ENCODE data around the gene PFN1. TPM values are rescaled to one million over a fixed set of nuclear protein-coding genes. Genes with fewer than 3 reads are reported as not detected.

PFN1 gene
- total RNA-seq (100 to 1,000 TPM; 148 to 229 (median 201) TPM), polyA plus RNA-seq (180 TPM)
- long read RNA-seq, donor 1, transcript PFN1-201 (3 exons, 1,291 nt): major isoform, 157 of 161 reads
- long read RNA-seq, donor 1, partial matches to known transcripts: 0 of 161 reads
- long read RNA-seq, donor 1, other reads (novel, unspliced or antisense): 2 of 161 reads
- long read RNA-seq, donor 2, transcript PFN1-201 (3 exons, 1,291 nt): major isoform, 101 of 109 reads
- long read RNA-seq, donor 2, partial matches to known transcripts: 0 of 109 reads
- long read RNA-seq, donor 2, other reads (novel, unspliced or antisense): 4 of 109 reads
- long read RNA-seq, donor 3, transcript PFN1-201 (3 exons, 1,291 nt): major isoform, 61 of 73 reads
- long read RNA-seq, donor 3, transcript PFN1-203 (2 exons, 1,173 nt): minor isoform, 5 of 73 reads
- long read RNA-seq, donor 3, partial matches to known transcripts: 0 of 73 reads
- long read RNA-seq, donor 3, other reads (novel, unspliced or antisense): 7 of 73 reads
- long read RNA-seq, donor 4, transcript PFN1-201 (3 exons, 1,291 nt): major isoform, 88 of 92 reads
- long read RNA-seq, donor 4, partial matches to known transcripts: 0 of 92 reads
- long read RNA-seq, donor 4, other reads (novel, unspliced or antisense): 2 of 92 reads

GRCh38 chr17:4948166-4948930 is at the start of gene PFN1:
Gene PFN1 (minus strand): TSS chr17:4948530. CDS start chr17:4948394, 136 bp downstream.
- 1% methylated on average over 59 of the region's 59 CpGs for WGBS
- peak within 1 kb of the TSS; percentile 87 for H3K4me3 ChIP-seq (ENCODE audit: low read length)
- peak; percentile 92 to 97 (median 96) for DNase-seq
- H3K27me3 ChIP-seq (ENCODE audit: control insufficient read depth, insufficient read depth): no peaks in the 10 kb centered on the region
- peaks cover 5% of the 10 kb centered on the region for H3K4me1 ChIP-seq (ENCODE audit: control insufficient read depth, insufficient read depth, low read length)
- no peaks in the 10 kb centered on the region for H3K9me3 ChIP-seq (ENCODE audit: control insufficient read depth, low read length)
- intact Hi-C loops (cut with DNase I): no loop called here
- peak within 1 kb of the TSS; percentile 96 for H3K27ac ChIP-seq (ENCODE audit: low read length)
- peak; percentile 75 to 82 for ATAC-seq

- no peaks in the 10 kb centered on the region for H3K4me1 ChIP-seq (ENCODE audit: control insufficient read depth, insufficient read depth, low read length)
- intact Hi-C loops (cut with DNase I): no loop called here
- WGBS: under 1% methylated on average over 93 of the region's 93 CpGs
- H3K9me3 ChIP-seq (ENCODE audit: control insufficient read depth, low read length): no peaks in the 10 kb centered on the region
- DNase-seq: peak; percentile 95 to 98 (median 98)
- peak within 1 kb of the TSS; percentile 94 for H3K27ac ChIP-seq (ENCODE audit: low read length)
- H3K27me3 ChIP-seq (ENCODE audit: control insufficient read depth, insufficient read depth): no peaks in the 10 kb centered on the region
- ATAC-seq: peak; percentile 93 to 94
- peak within 1 kb of the TSS; percentile 89 for H3K4me3 ChIP-seq (ENCODE audit: low read length)
These were observed 49.1 kb upstream of the PFN1 start, which contains the start of the genes INCA1 and KIF1C for GRCh38 chr17:4997302-4998026. Gene INCA1 (minus strand): TSS chr17:4997522. CDS start chr17:4994437, 3,085 bp downstream. Gene KIF1C (plus strand): TSS chr17:4997950. CDS start chr17:5000247, 2,297 bp downstream.

- no peak for ATAC-seq
These were observed 45.8 kb upstream of the PFN1 start for GRCh38 chr17:4994081-4994595.

GRCh38 chr17:4987767-4988567 is 39.6 kb upstream of the PFN1 start:
- Histone ChIP-seq H3K4me1 (ENCODE audit: control insufficient read depth, insufficient read depth, low read length) (peaks cover 2% of the 10 kb centered on the region), H3K27ac (ENCODE audit: low read length) (peak overlapping the region; percentile 85), H3K27me3 (ENCODE audit: control insufficient read depth, insufficient read depth) (no peaks in the 10 kb centered on the region), H3K4me3 (ENCODE audit: low read length) (peak overlapping the region; percentile 81), H3K9me3 (ENCODE audit: control insufficient read depth, low read length) (no peaks in the 10 kb centered on the region)
- ATAC-seq: peak; percentile 9 to 23
- intact Hi-C loops (cut with DNase I): loop anchor here (5.0 to 10.0 kb wide), 4 partner anchors 53 to 81 kb away; partner anchors contain the start of gene GP1BA (in 1 of the 4)
- under 1% methylated on average over 30 of the region's 30 CpGs for WGBS
- peak; percentile 67 to 79 (median 71) for DNase-seq

More at GRCh38 chr17:4994081-4994595, 45.8 kb upstream of the PFN1 start:
- no peak overlapping the region for H3K27ac ChIP-seq (ENCODE audit: low read length)
- no peaks in the 10 kb centered on the region for H3K27me3 ChIP-seq (ENCODE audit: control insufficient read depth, insufficient read depth)
- H3K4me1 ChIP-seq (ENCODE audit: control insufficient read depth, insufficient read depth, low read length): no peaks in the 10 kb centered on the region
- WGBS: 84% methylated on average over 6 of the region's 6 CpGs
- no peaks in the 10 kb centered on the region for H3K9me3 ChIP-seq (ENCODE audit: control insufficient read depth, low read length)
- intact Hi-C loops (cut with DNase I): no loop called here
- H3K4me3 ChIP-seq (ENCODE audit: low read length): no peak overlapping the region
- DNase-seq: no peak

- intact Hi-C loops (cut with DNase I): loop anchor here (5.0 to 10.0 kb wide), 4 partner anchors 52 to 80 kb away; partner anchors contain the start of gene GP1BA (in 1 of the 4)
- peak within 1 kb of the TSS; percentile 85 for H3K27ac ChIP-seq (ENCODE audit: low read length)
- WGBS: under 1% methylated on average over 78 of the region's 78 CpGs
- H3K27me3 ChIP-seq (ENCODE audit: control insufficient read depth, insufficient read depth): no peaks in the 10 kb centered on the region
- peaks cover 2% of the 10 kb centered on the region for H3K4me1 ChIP-seq (ENCODE audit: control insufficient read depth, insufficient read depth, low read length)
- no peaks in the 10 kb centered on the region for H3K9me3 ChIP-seq (ENCODE audit: control insufficient read depth, low read length)
- peak; percentile 94 to 98 (median 97) for DNase-seq
- H3K4me3 ChIP-seq (ENCODE audit: low read length): peak within 1 kb of the TSS; percentile 81
- peak; percentile 96 for ATAC-seq
These were observed 38.8 kb upstream of the PFN1 start, which contains the start of gene CAMTA2 for GRCh38 chr17:4986951-4987766. Gene CAMTA2 (minus strand): TSS chr17:4987675. CDS start chr17:4986222, 1,453 bp downstream.

GRCh38 chr17:4986403-4986802 is 38.1 kb upstream of the PFN1 start:
- Histone ChIP-seq H3K9me3 (ENCODE audit: control insufficient read depth, low read length) (no peaks in the 10 kb centered on the region), H3K27me3 (ENCODE audit: control insufficient read depth, insufficient read depth) (no peaks in the 10 kb centered on the region), H3K4me3 (ENCODE audit: low read length) (peak overlapping the region; percentile 81), H3K27ac (ENCODE audit: low read length) (peak overlapping the region; percentile 85), H3K4me1 (ENCODE audit: control insufficient read depth, insufficient read depth, low read length) (peaks cover 2% of the 10 kb centered on the region)
- ATAC-seq (peak; percentile 2 to 41), DNase-seq (peak in 2 of 3 donors; percentile 53 to 54)
- intact Hi-C loops (cut with DNase I): loop anchor here (5.0 to 10.0 kb wide), 4 partner anchors 52 to 79 kb away; partner anchors contain the start of gene GP1BA (in 1 of the 4)
- WGBS: 37% methylated on average over 5 of the region's 5 CpGs

- no peak overlapping the region for H3K27ac ChIP-seq (ENCODE audit: low read length)
- DNase-seq: no peak
- no peaks in the 10 kb centered on the region for H3K9me3 ChIP-seq (ENCODE audit: control insufficient read depth, low read length)
- no peaks in the 10 kb centered on the region for H3K27me3 ChIP-seq (ENCODE audit: control insufficient read depth, insufficient read depth)
- ATAC-seq: no peak
- H3K4me3 ChIP-seq (ENCODE audit: low read length): no peak overlapping the region
- intact Hi-C loops (cut with DNase I): loop anchor here in 3 of 4 donors (10.0 kb wide), 2 partner anchors 48 to 82 kb away; partner anchors contain the start of gene GP1BA (in 1 of the 3)
- WGBS: 65% methylated on average over 5 of the region's 5 CpGs
- no peaks in the 10 kb centered on the region for H3K4me1 ChIP-seq (ENCODE audit: control insufficient read depth, insufficient read depth, low read length)
These were observed 34.0 kb upstream of the PFN1 start for GRCh38 chr17:4982305-4982704.

- DNase-seq (peak in 1 of 3 donors; percentile 26), ATAC-seq (peak; percentile 27 to 34)
- Histone ChIP-seq H3K9me3 (ENCODE audit: control insufficient read depth, low read length) (no peaks in the 10 kb centered on the region), H3K4me1 (ENCODE audit: control insufficient read depth, insufficient read depth, low read length) (no peaks in the 10 kb centered on the region), H3K4me3 (ENCODE audit: low read length) (no peak overlapping the region), H3K27ac (ENCODE audit: low read length) (no peak overlapping the region), H3K27me3 (ENCODE audit: control insufficient read depth, insufficient read depth) (no peaks in the 10 kb centered on the region)
- 40% methylated on average over 6 of the region's 6 CpGs for WGBS
- intact Hi-C loops (cut with DNase I): loop anchor here in 3 of 4 donors (10.0 kb wide), 2 partner anchors 46 to 84 kb away; partner anchors contain the start of gene GP1BA (in 1 of the 3)
These were observed 32.4 kb upstream of the PFN1 start for GRCh38 chr17:4980644-4981216.
